Measurements from ENCODE around the gene TNFRSF13B. TPM values are rescaled to one million over a fixed set of nuclear protein-coding genes. Genes with fewer than 3 reads are reported as not detected.
"Not testable (repeated sequence)": the region's sequence is repeated elsewhere in the genome, so short reads cannot be mapped to it uniquely, and the experiment has no call there.

The TNFRSF13B gene
- total RNA-seq, 1 donor from 2014 or later = not detected

- no peak for DNase-seq
- Histone ChIP-seq H3K27ac (replicated peaks) (no peak overlapping the region), H3K36me3 (no peaks in the 10 kb centered on the region), H3K27me3 (ENCODE audit: low read depth) (peaks cover 34% of the 10 kb centered on the region), H3K4me3 (no peak overlapping the region), H3K9me3 (replicated peaks) (no peaks in the 10 kb centered on the region), H3K4me1 (no peaks in the 10 kb centered on the region)
- intact Hi-C loops (cut with micrococcal nuclease) = no loop called here
- TF ChIP-seq CTCF (IDR thresholded peaks at IDR 0.05; ENCODE audit: borderline replicate concordance) = no peak
These were observed 9.2 kb upstream of the TNFRSF13B start for GRCh38 chr17:16980813-16981731.

- Histone ChIP-seq H3K9me3 (replicated peaks) (no peaks in the 10 kb centered on the region), H3K27me3 (ENCODE audit: low read depth) (peaks cover 38% of the 10 kb centered on the region), H3K4me1 (no peaks in the 10 kb centered on the region), H3K4me3 (no peak overlapping the region), H3K36me3 (no peaks in the 10 kb centered on the region), H3K27ac (replicated peaks) (no peak overlapping the region)
- no peak for TF ChIP-seq CTCF (IDR thresholded peaks at IDR 0.05; ENCODE audit: borderline replicate concordance)
- DNase-seq = no peak
- intact Hi-C loops (cut with micrococcal nuclease) = no loop called here
These were observed 8.1 kb upstream of the TNFRSF13B start for GRCh38 chr17:16980061-16980460.

GRCh38 chr17:16979237-16979823 lies 7.4 kb upstream of the TNFRSF13B start:
- H3K9me3 ChIP-seq (replicated peaks); DNase-seq; H3K36me3 ChIP-seq; H3K27ac ChIP-seq (replicated peaks); intact Hi-C loops (cut with micrococcal nuclease); H3K4me3 ChIP-seq; H3K4me1 ChIP-seq: not testable (repeated sequence)
- H3K27me3 ChIP-seq (ENCODE audit: low read depth) = peaks cover 38% of the 10 kb centered on the region

GRCh38 chr17:16977932-16978331 lies 6.0 kb upstream of the TNFRSF13B start:
- H3K27ac ChIP-seq (replicated peaks) = no peak overlapping the region

GRCh38 chr17:16976725-16977550 lies 5.0 kb upstream of the TNFRSF13B start:
- DNase-seq = no peak
- TF ChIP-seq CTCF (IDR thresholded peaks at IDR 0.05; ENCODE audit: borderline replicate concordance) = no peak
- Histone ChIP-seq H3K27ac (replicated peaks) (no peak overlapping the region), H3K36me3 (no peaks in the 10 kb centered on the region), H3K27me3 (ENCODE audit: low read depth) (peaks cover 38% of the 10 kb centered on the region), H3K4me1 (no peaks in the 10 kb centered on the region), H3K9me3 (replicated peaks) (no peaks in the 10 kb centered on the region), H3K4me3 (no peak overlapping the region)
- intact Hi-C loops (cut with micrococcal nuclease) = no loop called here

More at GRCh38 chr17:16977932-16978331, 6.0 kb upstream of the TNFRSF13B start:
- no peak overlapping the region for H3K4me3 ChIP-seq
- intact Hi-C loops (cut with micrococcal nuclease) = no loop called here
- H3K4me1 ChIP-seq = no peaks in the 10 kb centered on the region
- no peak for TF ChIP-seq CTCF (IDR thresholded peaks at IDR 0.05; ENCODE audit: borderline replicate concordance)
- peaks cover 38% of the 10 kb centered on the region for H3K27me3 ChIP-seq (ENCODE audit: low read depth)
- H3K9me3 ChIP-seq (replicated peaks) = no peaks in the 10 kb centered on the region
- no peak for DNase-seq
- H3K36me3 ChIP-seq = no peaks in the 10 kb centered on the region
